OCI-LY3 (cell line): ENCODE results near the gene MYH10.

Experiments
- H2AFZ ChIP-seq: fragments of 200-600, 300-600 bp; shearing (Covaris generic); 2 replicates; pipeline ENCODE4 v1.6.0; 2014; ENCODE audit warnings: antibody characterized with exemption, low read depth, low read length
- H3K27ac ChIP-seq: fragments of 200-600, 300-600 bp; sonication (generic); 2 replicates; pipeline ENCODE4 v1.5.1; 2014; ENCODE audit warnings: mild to moderate bottlenecking, low read length, moderate library complexity, mixed read lengths
- H3K27me3 ChIP-seq: fragments of 200-600, 300-600 bp; sonication (generic); 2 replicates; pipeline ENCODE4 v1.6.1; 2014; ENCODE audit warnings: low read depth, low read length, mixed read lengths
- H3K36me3 ChIP-seq: fragments of 200-600, 300-600 bp; sonication (generic); replicated peaks from 2 replicates; pipeline ENCODE3; 2014; ENCODE audit warnings: low read depth, low read length, mixed read lengths
- H3K4me1 ChIP-seq: fragments of 300-600, 200-600 bp; sonication (generic); 2 replicates; pipeline ENCODE4 v1.6.1; 2014; ENCODE audit warnings: low read length, mixed read lengths
- H3K4me2 ChIP-seq: fragments of 200-600, 300-600 bp; sonication (generic); 2 replicates; pipeline ENCODE4 v1.6.1; 2014; ENCODE audit warnings: low read length, mixed read lengths
- H3K4me3 ChIP-seq: fragments of 300-600, 200-600 bp; sonication (generic); 2 replicates; pipeline ENCODE4 v1.5.1; 2014; ENCODE audit warnings: antibody characterized with exemption, mild to moderate bottlenecking, low read length, moderate library complexity
- H3K79me2 ChIP-seq: fragments of 300-600, 200-600 bp; shearing (Covaris generic); 2 replicates; pipeline ENCODE4 v1.6.1; 2014; ENCODE audit warnings: mild to moderate bottlenecking, low read length, mixed read lengths
- H3K9ac ChIP-seq: fragments of 300-600, 200-600 bp; shearing (Covaris generic); 2 replicates; pipeline ENCODE4 v1.6.0; 2014; ENCODE audit warnings: mild to moderate bottlenecking, low read length, moderate library complexity
- H3K9me3 ChIP-seq: fragments of 200-600, 300-600 bp; shearing (Covaris generic); 2 replicates; pipeline ENCODE4 v1.6.1; 2014; ENCODE audit warnings: low read length, mixed read lengths; ENCODE audit not compliant: insufficient read depth
- H4K20me1 ChIP-seq: fragments of 200-600, 300-600 bp; sonication (generic); 2 replicates; pipeline ENCODE4 v1.6.1; 2016; ENCODE audit warnings: low read length, mixed read lengths; ENCODE audit not compliant: insufficient read depth
- CTCF ChIP-seq: fragments of 200-600, 300-600 bp; sonication (generic); IDR thresholded peaks from 2 replicates; pipeline ENCODE4 v1.5.1; 2014; ENCODE audit warnings: antibody characterized with exemption, low read length, low read depth
- EZH2phosphoT487 ChIP-seq: fragments of 200-600 bp; shearing (Covaris generic); IDR thresholded peaks from 2 replicates; pipeline ENCODE4 v1.6.1; 2018; ENCODE audit warnings: antibody characterized with exemption, mixed run types, low read depth

Gene MYH10

DNA sequence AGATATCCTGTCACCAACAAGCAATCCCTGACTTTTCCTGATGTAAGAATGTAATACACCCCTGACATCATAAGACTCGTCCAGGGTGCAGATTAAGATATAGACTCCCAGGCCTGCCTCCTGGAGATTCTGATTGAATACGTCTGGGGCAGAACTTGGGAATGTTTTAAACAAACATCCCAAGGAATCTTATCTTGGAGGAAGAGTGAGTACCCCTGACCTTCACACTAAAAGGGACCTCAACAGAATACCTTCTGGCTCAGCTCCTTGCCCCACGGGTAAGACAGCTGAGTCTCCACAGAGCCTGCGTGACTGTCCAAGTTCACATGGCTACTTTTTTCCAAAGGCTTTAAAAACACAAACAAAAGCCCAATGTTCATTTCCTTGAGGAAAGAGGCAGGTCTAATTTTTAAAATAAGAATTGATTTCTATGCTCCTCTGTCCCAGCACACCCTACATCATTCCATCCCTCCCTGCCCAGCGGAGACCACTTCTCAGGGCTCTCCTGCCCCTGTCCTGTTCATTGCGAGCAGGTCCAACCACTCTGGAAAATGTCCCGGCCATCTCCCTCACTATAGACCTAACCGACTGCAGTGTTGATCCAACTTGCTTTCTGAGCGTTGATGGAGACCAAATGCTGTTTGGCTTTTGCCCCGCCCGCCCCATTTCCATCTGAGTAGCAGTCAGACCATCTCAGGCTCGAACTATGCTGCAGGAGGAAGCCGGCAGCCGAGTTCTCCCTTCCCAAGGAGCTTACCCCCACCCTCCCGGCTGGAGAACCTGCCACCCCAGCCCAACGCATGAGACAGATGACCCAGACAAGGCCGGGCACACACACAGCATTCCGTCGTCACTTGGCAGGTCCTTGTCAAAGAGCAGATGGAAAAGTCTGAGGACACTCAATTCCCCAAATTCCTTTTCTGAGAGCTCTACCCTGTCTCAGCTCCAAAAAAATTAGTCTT is 44.1 kb upstream of the MYH10 start:
- Histone ChIP-seq H3K4me3 (no peak overlapping the region), H4K20me1 (no peaks in the 10 kb centered on the region), H3K9me3 (no peaks in the 10 kb centered on the region), H3K79me2 (no peaks in the 10 kb centered on the region), H3K9ac (no peak overlapping the region), H3K4me2 (no peak overlapping the region), H3K27ac (no peak overlapping the region), H3K4me1 (no peaks in the 10 kb centered on the region), H3K36me3 (no peaks in the 10 kb centered on the region), H3K27me3 (peaks cover 10% of the 10 kb centered on the region; the same call in 1 of the 2 replicates), H2AFZ (no peak overlapping the region)
- TF ChIP-seq CTCF (no peak), EZH2phosphoT487 (no peak)

- Histone ChIP-seq H3K4me1 (no peaks in the 10 kb centered on the region), H3K4me2 (no peak overlapping the region), H3K27me3 (peaks cover 5% of the 10 kb centered on the region; the same call in 1 of the 2 replicates), H3K4me3 (no peak overlapping the region), H3K9me3 (no peaks in the 10 kb centered on the region), H3K79me2 (no peaks in the 10 kb centered on the region), H3K36me3 (no peaks in the 10 kb centered on the region), H4K20me1 (no peaks in the 10 kb centered on the region), H2AFZ (no peak overlapping the region), H3K9ac (no peak overlapping the region), H3K27ac (no peak overlapping the region)
- TF ChIP-seq EZH2phosphoT487 = no peak
Measured at GRCh38 chr17:8673612-8674011, 43.1 kb upstream of the MYH10 start.

GRCh38 chr17:8672326-8672725 is 41.8 kb upstream of the MYH10 start:
- no peaks in the 10 kb centered on the region for H3K36me3 ChIP-seq
- H3K4me2 ChIP-seq = no peak overlapping the region
- no peaks in the 10 kb centered on the region for H3K4me1 ChIP-seq
- H3K27ac ChIP-seq = no peak overlapping the region
- no peaks in the 10 kb centered on the region for H4K20me1 ChIP-seq
- no peak for TF ChIP-seq CTCF
- TF ChIP-seq EZH2phosphoT487 = no peak
- no peak overlapping the region for H3K9ac ChIP-seq
- 0 out of 2 replicates have a peak, but pooled peaks cover 4% of the 10 kb centered on the region for H3K27me3 ChIP-seq
- no peaks in the 10 kb centered on the region for H3K79me2 ChIP-seq
- H3K4me3 ChIP-seq = no peak overlapping the region
- no peaks in the 10 kb centered on the region for H3K9me3 ChIP-seq
- H2AFZ ChIP-seq = no peak overlapping the region

GRCh38 chr17:8670421-8670820 is 39.9 kb upstream of the MYH10 start:
- H3K27me3 ChIP-seq = no peaks in the 10 kb centered on the region
- no peaks in the 10 kb centered on the region for H3K4me1 ChIP-seq
- no peaks in the 10 kb centered on the region for H3K79me2 ChIP-seq
- no peak overlapping the region for H3K9ac ChIP-seq
- TF ChIP-seq EZH2phosphoT487 (no peak), CTCF (no peak)
- H3K4me2 ChIP-seq = no peak overlapping the region
- H3K36me3 ChIP-seq = no peaks in the 10 kb centered on the region
- H2AFZ ChIP-seq = no peak overlapping the region
- no peak overlapping the region for H3K4me3 ChIP-seq
- no peaks in the 10 kb centered on the region for H3K9me3 ChIP-seq
- no peaks in the 10 kb centered on the region for H4K20me1 ChIP-seq
- no peak overlapping the region for H3K27ac ChIP-seq
